Small intestine (tissue), 7 donors: Measurements from ENCODE around the gene MYEOV. TPM values are rescaled to one million over a fixed set of nuclear protein-coding genes. Genes with fewer than 3 reads are reported as not detected.

Source experiments
- DNase-seq, 2 donors: peaks; one replicate each; pipeline versions ENCODE4 v3.0.0 to v3.0.0-alpha.2; 2013
- FAIRE-seq: peaks from 2 replicates; lab custom pipeline; 2012; peaks lifted over from hg19 to GRCh38; lab: Jason Lieb, UNC
- H3K27ac ChIP-seq, 3 donors: one replicate each; pipeline ENCODE4 v1.5.1; 2013; ENCODE audit warnings: low read length in 2 of 3, mild to moderate bottlenecking in 2 of 3, control low read depth in 1 of 3, inconsistent platforms in 1 of 3, low read depth in 1 of 3, moderate library complexity in 1 of 3
- H3K27me3 ChIP-seq, 3 donors: one replicate each; pipeline ENCODE4 v1.6.1; 2013; ENCODE audit warnings: low read length in 3 of 3, inconsistent platforms in 1 of 3; ENCODE audit not compliant: control insufficient read depth in 3 of 3, insufficient read depth in 3 of 3
- H3K36me3 ChIP-seq, 3 donors: one replicate each; pipeline ENCODE4 v1.6.1; 2013; ENCODE audit warnings: low read length in 3 of 3, inconsistent platforms in 1 of 3, low read depth in 1 of 3, mild to moderate bottlenecking in 1 of 3, moderate library complexity in 1 of 3; ENCODE audit not compliant: control insufficient read depth in 3 of 3, insufficient read depth in 2 of 3
- H3K4me1 ChIP-seq, 3 donors: one replicate each; pipeline ENCODE4 v1.6.1; 2013; ENCODE audit warnings: low read length in 2 of 3, inconsistent platforms in 1 of 3, low read depth in 1 of 3, mild to moderate bottlenecking in 1 of 3, moderate library complexity in 1 of 3; ENCODE audit not compliant: control insufficient read depth in 3 of 3, insufficient read depth in 2 of 3
- H3K4me3 ChIP-seq, 3 donors: one replicate each; pipeline ENCODE4 v1.5.1; 2013; ENCODE audit warnings: low read length in 3 of 3, control low read depth in 1 of 3, inconsistent platforms in 1 of 3, low read depth in 1 of 3, mild to moderate bottlenecking in 1 of 3, moderate library complexity in 1 of 3
- H3K9me3 ChIP-seq, 2 donors: one replicate each; pipeline ENCODE4 v1.6.1; 2013; ENCODE audit warnings: low read depth in 1 of 2, low read length in 1 of 2; ENCODE audit not compliant: control insufficient read depth in 2 of 2, insufficient read depth in 1 of 2
- WGBS, 3 donors: extraction: QIAGEN DNeasy Blood & Tissue Kit; methylation state at CpG; one replicate each; pipeline ENCODE4 v1.1.7; 2013; 5-methylcytosine and 5-hydroxymethylcytosine counted together
- polyA plus RNA-seq, 4 donors: library from polyadenylated mRNA; stranded (reverse) in 3 of 4; unstranded in 1 of 4; fragments of 200-250 nt in 3 of 4; fragments of 120-200 nt in 1 of 4; gene quantifications; one replicate each; pipeline versions ENCODE4 v1.2.1 to v1.2.3, GENCODE V29; 2013
- donor health status: healthy with polysubstance abuse.
- donor health status: control.
- donor health status: control.
- donor health status: Bipolar disorder and iron deficiency.
- donor health status: healthy.

The MYEOV gene
- polyA plus RNA-seq, 4 donors: 0.12 to 3.6 (median 1.6) TPM

- no peaks in the 10 kb centered on the region for H3K36me3 ChIP-seq
- 81 to 91% (median 87%) methylated on average over 12 of the region's 12 CpGs for WGBS, 3 donors
- DNase-seq (no peak), FAIRE-seq (no peak)
- H3K27me3 ChIP-seq: no peaks in the 10 kb centered on the region
- peaks cover 0 to 13% of the 10 kb centered on the region in 2 donors for H3K9me3 ChIP-seq
- no peak overlapping the region for H3K4me3 ChIP-seq
- peaks cover 0 to 6% (median 0%) of the 10 kb centered on the region in 3 donors for H3K4me1 ChIP-seq
- no peak overlapping the region for H3K27ac ChIP-seq
These were observed 45.2 kb downstream of the MYEOV start for GRCh38 chr11:69339041-69339733.

- FAIRE-seq: no peak
- WGBS, 3 donors: 67 to 91% (median 90%) methylated on average over 5 of the region's 5 CpGs
- H3K4me3 ChIP-seq: no peak overlapping the region
- peaks cover 0 to 6% (median 0%) of the 10 kb centered on the region in 3 donors for H3K4me1 ChIP-seq
- no peak overlapping the region for H3K27ac ChIP-seq
- H3K36me3 ChIP-seq: no peaks in the 10 kb centered on the region
- no peaks in the 10 kb centered on the region for H3K27me3 ChIP-seq
- peaks cover 0 to 13% of the 10 kb centered on the region in 2 donors for H3K9me3 ChIP-seq
- DNase-seq: no peak
These were observed 46.1 kb downstream of the MYEOV start for GRCh38 chr11:69339983-69340565.

- no peak for FAIRE-seq
- no peak overlapping the region for H3K27ac ChIP-seq
- no peaks in the 10 kb centered on the region for H3K4me1 ChIP-seq
- no peaks in the 10 kb centered on the region for H3K36me3 ChIP-seq
- peaks cover 0 to 13% of the 10 kb centered on the region in 2 donors for H3K9me3 ChIP-seq
- WGBS, 3 donors: 91 to 93% (median 92%) methylated on average over 13 of the region's 13 CpGs
- H3K27me3 ChIP-seq: peaks cover 0 to 2% (median 0%) of the 10 kb centered on the region in 3 donors
- no peak for DNase-seq
- no peak overlapping the region for H3K4me3 ChIP-seq
These were observed 48.8 kb downstream of the MYEOV start for GRCh38 chr11:69342588-69343330.

GRCh38 chr11:69343401-69344321 lies 49.7 kb downstream of the MYEOV start:
- Histone ChIP-seq H3K27ac (no peak overlapping the region), H3K4me1 (no peaks in the 10 kb centered on the region), H3K36me3 (no peaks in the 10 kb centered on the region), H3K4me3 (no peak overlapping the region), H3K27me3 (peaks cover 0 to 2% (median 0%) of the 10 kb centered on the region in 3 donors), H3K9me3 (peaks cover 0 to 19% of the 10 kb centered on the region in 2 donors)
- FAIRE-seq (no peak), DNase-seq (no peak)
- 93 to 95% (median 93%) methylated on average over 13 of the region's 13 CpGs for WGBS, 3 donors

- DNase-seq: no peak
- H3K4me1 ChIP-seq: no peaks in the 10 kb centered on the region
- FAIRE-seq: no peak
- H3K9me3 ChIP-seq: peaks cover 0 to 20% of the 10 kb centered on the region in 2 donors
- 80 to 82% (median 81%) methylated on average over 7 of the region's 7 CpGs for WGBS, 3 donors
- no peak overlapping the region for H3K27ac ChIP-seq
- no peaks in the 10 kb centered on the region for H3K36me3 ChIP-seq
- H3K4me3 ChIP-seq: no peak overlapping the region
- peaks cover 0 to 2% (median 0%) of the 10 kb centered on the region in 3 donors for H3K27me3 ChIP-seq
These were observed 50.7 kb downstream of the MYEOV start for GRCh38 chr11:69344570-69345145.

Other genes with a start within 250 kb of the MYEOV start
- gene TPCN2, start 245.2 kb upstream of the MYEOV start, polyA plus RNA-seq: 10 to 100 TPM; 11.1 to 32.8 (median 12.8) TPM
- under 1 TPM in 2 of 4 donors, not detected in 2; 0.09 to 0.24 TPM for gene SMIM38, start 138.2 kb upstream of the MYEOV start, polyA plus RNA-seq
- under 1 TPM in 1 of 4 donors, not detected in 3; 0.03 TPM for gene LINC01488, start 187.5 kb downstream of the MYEOV start, polyA plus RNA-seq